DMS114 treated with DMSO at 0.1 percent for 48 hours (cell line): ENCODE data around the gene HSFX3.
A peak's percentile ranks its signal among the peaks of the same experiment; 100 is the strongest.
"Not testable (repeated sequence)": the region's sequence is repeated elsewhere in the genome, so short reads cannot be mapped to it uniquely, and the experiment has no call there.

Source experiments
- DNase-seq: peaks from one replicate; lab custom pipeline; 2025; ENCODE audit not compliant: unreplicated experiment; lab: John Stamatoyannopoulos, UW

HSFX3 gene

GRCh38 chrX:149545545-149546543 is 3.9 kb downstream of the HSFX3 start:
- not testable (repeated sequence) for DNase-seq

GRCh38 chrX:149541521-149542047 is 8.1 kb downstream of the HSFX3 start:
- no peak for DNase-seq

DNA sequence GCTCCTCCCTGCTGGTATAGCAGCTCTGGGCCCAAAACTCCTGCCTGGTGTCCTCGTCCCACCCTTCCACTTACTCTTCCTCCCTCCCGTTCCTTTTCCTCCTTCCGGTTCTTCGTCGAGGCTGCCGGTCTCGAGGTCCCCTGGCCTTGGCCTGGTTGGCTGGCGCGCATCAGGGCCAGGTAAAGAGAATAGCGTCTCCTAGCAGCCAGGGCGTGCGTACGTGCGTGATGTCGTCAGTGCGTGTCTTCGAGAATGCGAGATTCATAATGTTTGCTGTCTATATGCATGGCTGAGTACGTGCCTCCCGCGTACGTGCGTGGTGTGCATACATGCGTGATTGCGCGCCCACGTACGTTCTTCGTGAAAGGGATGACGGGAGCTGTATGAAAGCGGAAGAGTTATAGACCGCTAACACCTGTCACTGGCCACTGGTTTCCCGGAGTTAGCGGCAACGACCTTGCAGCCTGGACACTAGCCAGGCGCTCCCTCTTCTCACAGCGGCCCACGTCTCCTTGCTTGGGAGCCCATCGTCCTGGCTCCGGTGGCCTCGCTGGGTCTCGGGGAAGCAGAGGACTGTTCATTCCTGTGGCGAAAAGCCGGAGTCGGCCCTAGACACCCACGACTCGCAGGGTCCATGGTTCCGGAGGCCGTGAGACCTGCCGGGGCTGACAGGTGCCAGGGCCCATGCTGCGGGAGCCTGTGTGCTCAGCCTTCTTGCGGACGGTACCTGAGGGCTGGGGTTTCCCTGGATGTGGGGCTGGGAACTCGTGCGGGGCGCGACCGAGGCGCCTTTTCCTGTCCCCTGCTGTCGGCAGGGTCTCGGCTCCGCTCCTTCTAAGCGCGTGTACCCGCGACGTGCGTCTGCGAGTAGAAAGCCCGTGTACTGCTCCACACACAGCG is 8.9 kb downstream of the HSFX3 start, which contains the start of gene EOLA1:
Gene EOLA1, plus strand, starts transcription at position 392 of the 900 bp plus-strand sequence. CDS start 4,619 bp downstream, outside the sequence.
- peak; percentile 79 for DNase-seq

DNA sequence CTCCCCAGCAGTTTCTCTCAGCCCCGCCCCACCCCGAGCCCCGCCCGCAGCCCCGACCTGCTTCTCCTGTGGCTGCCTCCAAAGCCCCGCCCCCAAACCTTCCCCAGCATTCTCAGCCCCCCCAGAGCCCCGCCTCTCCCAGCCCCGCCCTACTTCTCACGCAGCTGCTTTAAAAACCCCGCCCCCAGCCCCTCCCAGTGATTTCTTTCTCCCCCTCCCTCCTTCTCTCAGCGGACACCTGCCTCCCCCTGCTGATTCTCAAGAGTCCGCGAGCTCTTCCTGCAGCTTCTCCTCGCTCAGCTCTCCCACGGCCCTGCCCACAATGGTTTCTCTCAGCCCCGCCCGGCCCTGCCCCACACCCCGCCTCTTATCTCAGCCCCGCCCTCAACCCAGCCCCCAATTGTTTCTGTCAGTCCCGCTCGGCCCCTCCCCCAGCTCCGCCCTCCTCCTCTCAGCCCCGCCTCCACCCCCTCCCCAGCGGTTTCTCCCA is 9.5 kb downstream of the HSFX3 start:
- DNase-seq: peak; percentile 53

GRCh38 chrX:149539283-149540130 is 10.2 kb downstream of the HSFX3 start:
- DNase-seq: peak; percentile 59

GRCh38 chrX:149537474-149537873 is 12.2 kb downstream of the HSFX3 start:
- not testable (repeated sequence) for DNase-seq

- not testable (repeated sequence) for DNase-seq
Measured at GRCh38 chrX:149534926-149535602, 14.7 kb downstream of the HSFX3 start.

DNA sequence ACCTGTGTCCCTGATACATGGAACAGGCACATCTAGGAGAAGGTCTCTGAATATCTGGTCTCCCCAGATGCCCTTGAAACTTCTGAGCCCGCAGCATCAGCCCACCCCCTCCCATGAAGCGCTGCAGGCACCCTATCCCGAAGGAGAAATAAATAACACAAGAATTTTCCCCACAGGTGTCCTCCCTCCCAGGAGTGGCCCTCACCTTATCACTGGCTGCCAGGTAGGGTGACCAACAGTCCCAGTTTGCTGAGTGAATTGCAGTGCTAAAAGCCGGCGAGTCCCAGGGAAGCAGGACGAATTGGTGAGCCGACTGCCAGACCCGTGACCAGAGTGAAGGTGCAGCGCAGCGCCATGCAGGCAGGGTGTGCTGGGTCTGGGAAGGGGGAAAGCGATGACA is 15.7 kb downstream of the HSFX3 start:
- DNase-seq: not testable (repeated sequence)

DNA sequence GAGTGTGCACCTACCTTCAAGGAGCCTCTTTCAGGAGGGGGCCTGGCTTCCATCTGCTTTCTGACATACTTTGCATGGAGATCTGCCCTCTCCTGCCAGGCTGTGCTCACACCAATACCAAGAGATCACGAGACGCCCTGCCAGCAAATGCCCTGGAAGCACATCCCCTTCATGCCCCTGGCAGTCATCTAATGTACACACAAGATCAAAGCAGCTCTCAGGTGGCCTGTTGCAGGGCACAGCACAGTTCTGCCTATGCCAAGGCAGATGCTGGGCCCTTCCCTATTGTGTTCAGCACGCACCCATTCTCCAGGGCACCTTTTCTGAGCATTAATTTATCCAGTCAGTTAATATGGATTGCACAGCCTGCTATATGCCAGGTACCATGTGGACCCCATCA is 16.9 kb downstream of the HSFX3 start:
- DNase-seq: not testable (repeated sequence)

- DNase-seq: no peak
Measured at GRCh38 chrX:149531599-149531998, 18.1 kb downstream of the HSFX3 start.

DNA sequence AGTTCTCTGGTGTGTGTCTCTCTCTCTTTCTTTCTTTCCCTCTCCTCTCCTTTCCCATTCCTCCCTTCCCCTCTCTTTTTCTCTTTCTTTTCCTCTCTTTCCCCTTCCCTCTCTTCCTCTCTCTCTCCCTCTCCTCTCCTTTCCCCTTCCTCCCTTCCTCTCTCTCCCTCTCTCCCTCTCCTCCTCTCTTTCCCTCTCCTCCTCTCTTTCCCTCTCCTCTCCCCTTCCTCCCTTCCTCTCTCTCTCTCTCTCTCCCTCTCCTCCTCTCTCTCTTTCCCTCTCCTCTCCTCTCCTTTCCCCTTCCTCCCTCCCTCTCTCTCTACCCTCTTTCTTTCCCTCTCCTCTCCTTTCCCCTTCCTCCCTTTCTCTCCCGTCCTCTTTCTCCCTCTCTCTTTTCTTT is 21.3 kb downstream of the HSFX3 start:
- no peak for DNase-seq

DNA sequence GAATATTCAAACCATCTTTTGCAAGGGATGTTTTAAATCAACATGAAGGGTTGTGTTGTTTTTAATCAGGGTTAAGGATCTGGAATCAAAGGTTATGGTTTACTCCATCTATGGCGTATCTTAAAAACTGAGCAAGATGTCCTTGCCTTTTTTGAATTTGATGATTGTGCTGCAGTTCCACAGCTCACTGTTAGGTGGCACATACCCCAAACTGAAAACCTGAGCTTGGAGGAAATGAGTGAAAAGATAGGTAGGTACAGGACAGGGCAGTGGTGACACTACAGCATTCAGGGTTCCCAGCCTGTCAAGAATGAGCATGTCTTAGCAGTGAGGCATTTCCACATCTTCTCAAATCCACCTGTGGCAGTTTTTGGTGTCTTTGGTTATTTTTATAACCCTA is 22.0 kb downstream of the HSFX3 start:
- peak; percentile 0 for DNase-seq

GRCh38 chrX:149526318-149527033 is 23.2 kb downstream of the HSFX3 start:
- not testable (repeated sequence) for DNase-seq

DNA sequence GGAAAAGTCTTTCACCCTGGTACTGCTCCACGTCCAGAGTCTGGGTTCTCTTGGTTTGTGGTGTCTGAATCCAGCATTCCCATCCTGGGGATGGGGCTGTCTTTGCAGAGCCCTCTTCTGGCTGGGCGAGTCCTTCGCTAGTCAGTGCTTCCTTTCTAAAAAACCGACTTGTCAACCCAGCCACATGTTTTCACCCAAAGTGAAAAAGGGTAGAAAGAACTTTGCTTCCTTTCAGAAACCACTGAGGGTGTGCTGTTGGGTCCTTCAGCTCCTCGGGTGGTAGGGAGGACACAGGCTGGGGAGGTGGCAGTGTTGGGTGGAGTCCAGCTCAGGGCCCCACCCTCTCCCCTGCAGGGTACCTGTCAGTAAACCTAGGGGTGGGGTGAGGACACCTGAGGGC is 23.8 kb downstream of the HSFX3 start:
- DNase-seq: not testable (repeated sequence)

DNA sequence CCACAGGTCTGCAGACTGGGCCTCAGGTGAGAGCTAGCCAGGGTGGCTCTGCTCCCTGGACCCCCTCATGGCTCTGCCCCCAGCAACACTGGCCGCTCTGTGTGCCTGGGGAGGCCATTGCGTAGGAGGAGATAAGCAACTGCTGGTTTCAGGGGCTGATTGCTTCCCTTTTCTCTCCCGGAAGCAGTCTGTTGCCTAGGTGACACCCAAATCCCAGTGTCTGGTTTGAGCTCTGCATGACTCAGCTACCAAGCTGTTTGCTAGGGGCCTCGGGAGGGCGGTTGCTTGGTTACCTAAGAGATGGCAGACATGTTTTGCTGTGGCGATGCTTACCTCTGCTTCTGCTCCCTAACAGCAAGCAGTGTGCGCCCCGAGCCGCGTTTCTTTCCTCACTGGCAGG is 24.3 kb downstream of the HSFX3 start:
- not testable (repeated sequence) for DNase-seq

DNA sequence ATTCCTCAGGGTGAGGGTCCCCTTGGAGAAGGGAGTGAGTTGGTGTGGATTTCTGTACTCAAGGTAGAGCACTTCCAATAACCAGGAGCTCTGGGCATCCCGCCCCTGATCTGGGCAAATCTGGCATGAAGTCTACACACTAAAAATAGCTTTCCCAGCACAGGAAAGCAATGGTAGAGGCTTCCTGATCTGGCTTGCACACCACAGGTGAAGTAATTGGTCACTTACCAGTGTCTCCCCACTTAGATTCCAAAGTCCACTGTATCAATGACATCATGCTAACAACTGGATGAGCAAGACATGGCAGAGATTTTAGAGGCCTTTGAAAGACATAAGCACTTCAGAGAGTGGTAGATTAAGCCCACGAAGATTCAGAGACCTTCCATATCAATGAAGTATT is 26.8 kb downstream of the HSFX3 start:
- no peak for DNase-seq

- DNase-seq: no peak
Measured at GRCh38 chrX:149521438-149521837, 28.3 kb downstream of the HSFX3 start.

DNA sequence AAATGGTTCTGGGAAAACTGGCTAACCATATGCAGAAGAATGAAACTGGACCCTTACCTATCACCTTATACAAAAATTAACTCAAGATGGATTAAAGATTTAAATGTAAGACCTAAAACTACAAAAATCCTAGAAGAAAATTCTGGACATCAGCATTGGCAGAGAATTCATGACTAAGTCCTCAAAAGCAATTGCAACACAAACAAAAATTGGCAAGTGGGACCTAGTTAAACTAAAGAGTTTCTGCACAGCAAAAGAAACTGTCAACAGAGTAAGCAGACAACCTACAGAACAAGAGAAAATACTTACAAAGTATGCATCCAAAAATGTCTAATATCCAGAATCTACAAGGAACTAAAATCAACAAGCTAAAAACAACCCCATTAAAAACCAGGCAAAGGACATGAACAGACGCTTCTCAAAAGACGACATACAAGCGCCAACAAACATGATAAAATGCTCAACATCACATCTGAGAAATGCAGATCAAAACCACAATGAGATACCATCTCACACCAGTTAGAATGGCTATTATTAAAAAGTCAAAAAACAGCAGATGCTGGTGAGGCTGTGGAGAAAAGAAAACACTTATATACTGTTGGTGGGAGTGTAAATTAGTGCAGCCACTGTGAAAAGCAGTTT is 29.0 kb downstream of the HSFX3 start:
- not testable (repeated sequence) for DNase-seq
